Iris pigment epithelial cell (primary cell): ENCODE measurements around the gene XPNPEP3.
"Not testable (repeated sequence)": the region's sequence is repeated elsewhere in the genome, so short reads cannot be mapped to it uniquely, and the experiment has no call there.

Source experiments
- DNase-seq: peaks from one replicate; pipeline ENCODE4 v3.0.0-alpha.2; 2011; ENCODE audit warnings: low read depth

Gene XPNPEP3

DNA sequence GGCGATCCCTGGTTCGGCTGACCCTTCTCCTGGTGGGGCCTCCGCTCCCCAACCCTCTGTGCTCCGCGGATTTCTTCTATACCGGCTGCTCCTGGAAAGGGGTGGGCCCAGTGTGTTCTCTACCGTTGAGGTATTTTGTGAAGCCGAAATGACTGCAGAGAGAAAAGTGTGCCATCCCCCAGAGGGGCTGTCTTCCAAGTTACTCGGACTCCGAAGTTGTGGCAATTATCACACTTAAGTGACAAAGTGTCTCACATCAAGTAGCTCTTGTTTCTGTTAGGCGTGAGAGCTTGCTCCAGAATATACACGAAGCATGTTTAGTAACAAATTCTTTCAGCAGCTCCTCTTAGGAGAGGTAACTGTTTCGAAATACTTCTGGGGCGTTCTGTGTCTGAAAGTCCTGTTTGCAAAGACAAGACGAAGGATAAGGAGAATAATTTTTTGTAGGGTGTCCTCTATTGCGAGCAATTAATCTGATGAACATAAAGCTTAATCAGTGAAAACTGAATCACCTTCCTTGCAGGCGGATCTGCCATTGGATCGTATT is 434 bp downstream of the XPNPEP3 start:
- DNase-seq, result peak; percentile 44

DNA sequence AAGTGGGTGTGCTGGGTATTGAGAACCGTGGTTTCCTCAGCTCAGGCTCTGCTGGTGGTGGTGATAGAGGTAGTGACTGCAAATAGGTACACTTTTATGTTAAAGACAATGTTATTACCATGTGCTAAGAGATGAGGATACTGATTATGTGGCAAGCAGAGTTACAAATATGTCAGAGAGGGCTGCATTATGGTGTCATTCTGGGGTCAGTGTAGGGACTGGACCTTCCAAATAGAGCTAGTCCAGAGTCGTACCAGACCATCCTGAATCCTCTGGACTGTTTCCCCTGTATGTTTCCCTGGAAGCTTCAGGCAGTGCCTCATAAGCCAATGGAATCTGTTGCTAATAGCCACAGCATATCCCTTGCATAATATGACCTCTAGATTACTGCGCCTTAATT is 5.1 kb downstream of the XPNPEP3 start, which contains the start of gene DNAJB7:
Gene DNAJB7 (minus strand): TSS at position 101 of the 400 bp plus-strand sequence. CDS start 119 bp downstream, outside the sequence.
- no peak for DNase-seq

DNA sequence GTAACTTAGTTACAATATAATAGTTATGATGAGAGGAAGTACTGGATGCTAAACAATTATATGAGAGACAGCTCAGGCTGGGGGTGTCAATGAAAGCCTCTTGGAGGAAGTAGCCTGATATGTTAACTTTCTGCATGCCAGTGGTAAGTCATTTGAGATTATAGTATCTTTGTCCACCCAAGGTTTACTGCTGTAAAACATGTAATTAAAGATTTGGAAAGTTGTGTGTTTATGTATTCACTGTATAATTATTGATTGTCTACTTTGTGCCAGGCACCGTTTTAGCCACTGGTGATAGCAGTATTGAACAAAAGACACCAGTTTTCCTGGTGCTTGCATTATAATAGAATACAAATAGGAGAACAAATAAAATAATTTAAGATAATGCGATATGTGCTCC is 5.6 kb downstream of the XPNPEP3 start:
- DNase-seq, result no peak

DNA sequence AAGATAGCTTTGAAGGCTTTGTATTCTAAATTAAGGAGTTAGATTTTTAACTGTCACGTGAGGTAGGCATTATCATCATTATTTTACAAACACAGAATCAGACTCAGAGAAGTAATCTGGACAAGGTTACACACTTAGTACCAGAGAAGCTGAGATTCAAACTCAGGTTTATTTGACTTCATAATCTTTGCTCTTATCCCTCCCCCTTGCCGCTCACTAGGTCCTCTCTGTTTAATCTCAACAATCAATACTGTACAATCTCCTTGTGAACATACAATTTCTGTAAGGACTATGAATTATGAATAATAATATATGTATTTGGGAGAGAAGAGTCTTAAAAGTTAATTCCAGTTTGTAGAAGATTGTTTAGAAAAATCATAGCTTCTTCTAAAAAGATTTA is 10.2 kb downstream of the XPNPEP3 start:
- DNase-seq, result no peak

DNA sequence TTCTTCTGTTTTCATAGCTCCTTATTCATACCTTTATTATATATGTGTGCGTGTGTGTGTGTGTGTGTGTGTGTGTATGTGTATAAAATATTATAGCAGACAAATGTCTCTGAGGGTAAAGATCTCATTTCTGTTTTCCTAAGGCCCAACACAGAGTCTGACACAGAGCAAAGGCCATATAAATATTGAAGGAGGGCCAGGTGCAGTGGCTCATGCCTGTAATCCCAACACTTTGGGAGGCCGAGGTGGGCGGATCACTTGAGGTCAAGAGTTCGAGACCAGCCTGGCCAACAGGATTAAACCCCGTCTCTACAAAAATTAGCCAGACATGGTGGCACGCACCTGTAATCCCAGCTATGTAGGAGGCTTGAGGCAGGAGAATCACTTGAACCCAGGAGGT is 11.4 kb downstream of the XPNPEP3 start:
- not testable (repeated sequence) for DNase-seq

DNA sequence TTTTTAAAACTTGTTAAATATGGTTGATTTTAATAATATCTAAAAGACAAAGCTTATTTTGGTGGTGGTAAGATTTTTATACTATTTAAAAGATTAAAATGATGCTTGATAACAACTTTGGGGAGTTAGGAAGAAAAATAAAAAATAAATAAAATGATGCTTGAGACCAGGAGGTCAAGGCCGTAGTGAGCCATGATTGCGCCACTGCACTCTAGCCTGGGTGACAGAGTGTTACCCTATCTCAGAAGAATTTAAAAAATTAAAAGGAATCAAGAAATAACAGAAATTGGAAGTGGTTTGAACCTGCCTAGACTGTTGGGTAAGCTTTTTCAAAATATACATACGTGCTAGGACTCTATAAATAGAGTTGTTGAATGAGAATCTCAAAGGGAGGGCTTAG is 17.1 kb downstream of the XPNPEP3 start:
- DNase-seq, result no peak

DNA sequence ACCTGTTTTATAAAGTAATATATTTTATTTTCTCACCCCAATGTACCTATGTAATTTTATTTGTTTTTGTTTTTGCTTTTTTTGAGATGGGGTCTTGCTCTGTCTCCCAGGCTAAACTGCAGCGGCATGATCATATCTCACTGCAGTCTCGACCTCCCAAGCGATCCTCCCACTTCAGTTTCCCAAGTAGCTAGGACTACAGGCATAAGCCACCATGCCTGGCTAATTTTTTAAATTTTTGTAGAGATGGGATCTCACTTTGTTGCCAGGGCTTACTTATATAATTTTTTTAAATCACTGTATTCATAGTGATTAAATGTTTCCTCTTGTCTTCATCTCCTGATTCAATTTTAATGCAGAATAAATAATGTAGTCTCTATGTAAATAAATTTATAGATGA is 18.2 kb downstream of the XPNPEP3 start:
- DNase-seq, result no peak

DNA sequence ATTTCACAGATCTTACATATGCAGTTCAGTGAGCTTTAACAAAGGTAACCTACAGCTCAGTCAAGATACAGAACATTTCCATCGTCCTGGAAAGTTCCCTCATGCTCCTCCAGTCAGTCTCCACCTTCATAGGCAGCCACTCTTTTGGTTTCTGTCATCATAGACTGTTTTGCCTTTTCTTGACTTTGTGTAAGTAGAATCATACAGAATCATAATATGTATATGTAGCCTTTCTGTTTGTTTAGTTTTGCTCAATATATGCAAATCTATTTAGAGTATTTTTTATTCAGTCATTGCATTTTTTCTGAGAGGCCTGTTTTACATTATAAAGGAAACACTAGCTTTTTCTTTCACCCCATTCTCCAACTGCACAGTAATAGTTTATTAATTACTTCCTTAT is 20.0 kb downstream of the XPNPEP3 start:
- DNase-seq, result no peak

DNA sequence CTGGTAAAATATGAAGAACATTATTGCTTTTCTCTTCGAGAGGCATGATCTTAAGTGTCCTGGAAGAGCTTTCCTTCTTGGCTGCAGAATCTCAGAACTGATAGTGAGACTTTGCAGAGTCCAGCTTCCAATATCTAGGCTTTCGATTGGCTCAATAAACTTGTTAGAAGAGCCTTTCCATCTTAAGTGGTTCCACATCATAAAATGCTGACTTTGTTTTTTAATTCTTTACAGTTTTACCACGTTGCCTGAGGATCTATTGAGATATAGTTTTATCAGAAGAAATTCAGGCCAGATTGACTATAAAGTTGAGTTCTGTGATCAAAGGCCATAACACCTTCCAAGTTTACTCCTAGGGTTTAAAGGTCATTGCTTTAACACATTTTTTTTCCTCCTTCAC is 20.5 kb downstream of the XPNPEP3 start:
- no peak for DNase-seq

DNA sequence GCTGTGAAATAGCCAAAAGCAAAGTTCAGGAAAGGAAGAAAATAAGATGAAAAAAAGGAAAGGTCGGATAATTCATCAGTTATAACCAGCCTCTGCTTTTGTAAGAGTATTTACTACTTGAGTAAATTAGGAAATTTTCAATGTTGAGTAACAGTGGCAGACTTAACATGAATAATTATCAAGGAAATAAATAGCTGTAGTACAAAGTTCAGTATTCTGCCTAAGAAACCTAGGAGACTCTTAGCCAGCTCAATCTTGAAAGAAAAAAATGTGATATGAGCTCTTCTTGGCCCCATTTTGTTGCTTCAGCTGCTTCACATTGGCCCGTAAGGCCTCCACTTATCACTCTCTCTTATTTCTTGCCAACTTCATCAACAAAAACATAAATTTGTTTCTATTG is 22.0 kb downstream of the XPNPEP3 start:
- no peak for DNase-seq

DNA sequence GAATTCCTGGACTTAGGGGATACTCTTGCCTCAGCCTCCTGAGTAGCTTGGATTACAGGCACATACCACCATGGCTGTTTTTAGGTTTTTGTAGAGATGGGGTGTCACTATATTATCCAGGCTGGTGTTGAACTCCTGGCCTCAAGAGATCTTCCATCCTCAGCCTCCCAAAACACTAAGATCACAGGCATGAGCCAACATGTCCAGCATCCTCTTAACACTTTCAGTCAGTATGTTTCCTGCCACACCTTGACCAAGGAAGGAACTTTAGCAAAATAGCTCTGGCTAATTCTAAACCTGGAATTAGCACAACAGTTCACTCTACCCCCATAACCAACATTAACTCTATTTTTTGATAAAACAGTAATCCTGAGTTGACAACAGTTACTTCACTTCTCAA is 32.2 kb downstream of the XPNPEP3 start:
- no peak for DNase-seq

DNA sequence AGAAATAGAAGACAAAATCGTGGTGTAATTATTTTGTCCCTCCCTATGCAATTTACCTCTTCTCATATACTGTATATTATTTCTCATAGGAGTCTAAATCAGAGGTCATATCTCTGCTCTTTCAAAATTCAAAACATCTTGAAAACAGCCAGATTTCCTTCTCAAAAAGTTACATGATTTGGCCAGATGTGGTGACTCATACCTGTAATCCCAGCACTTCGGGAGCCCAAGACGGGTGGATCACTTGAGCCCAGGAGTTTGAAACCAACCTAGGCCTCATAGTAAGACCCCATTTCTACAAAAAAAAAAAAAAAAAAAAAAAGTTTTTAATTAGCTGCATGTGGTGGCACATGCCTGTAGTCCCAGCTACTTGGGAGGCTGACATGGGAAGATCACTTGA is 33.9 kb downstream of the XPNPEP3 start:
- peak; percentile 61 for DNase-seq

DNA sequence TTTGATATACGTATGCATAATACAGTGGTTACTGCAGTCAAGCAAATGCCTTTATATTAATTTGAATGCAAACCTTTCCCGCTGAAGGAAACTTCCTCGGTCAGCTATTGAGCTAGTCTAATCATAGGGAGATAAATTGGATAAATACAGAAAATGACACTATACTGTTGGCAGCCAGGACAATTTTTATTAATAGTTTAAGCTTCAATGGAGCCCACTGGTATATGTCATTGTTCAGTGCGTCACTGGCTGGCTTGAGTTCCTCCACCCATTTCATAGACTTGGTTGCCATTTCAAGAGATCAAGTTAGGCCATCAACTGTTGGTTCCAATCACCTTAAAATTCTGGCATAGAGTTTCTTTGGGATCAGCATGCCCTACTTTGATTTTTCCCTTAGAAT is 37.5 kb downstream of the XPNPEP3 start:
- no peak for DNase-seq

DNA sequence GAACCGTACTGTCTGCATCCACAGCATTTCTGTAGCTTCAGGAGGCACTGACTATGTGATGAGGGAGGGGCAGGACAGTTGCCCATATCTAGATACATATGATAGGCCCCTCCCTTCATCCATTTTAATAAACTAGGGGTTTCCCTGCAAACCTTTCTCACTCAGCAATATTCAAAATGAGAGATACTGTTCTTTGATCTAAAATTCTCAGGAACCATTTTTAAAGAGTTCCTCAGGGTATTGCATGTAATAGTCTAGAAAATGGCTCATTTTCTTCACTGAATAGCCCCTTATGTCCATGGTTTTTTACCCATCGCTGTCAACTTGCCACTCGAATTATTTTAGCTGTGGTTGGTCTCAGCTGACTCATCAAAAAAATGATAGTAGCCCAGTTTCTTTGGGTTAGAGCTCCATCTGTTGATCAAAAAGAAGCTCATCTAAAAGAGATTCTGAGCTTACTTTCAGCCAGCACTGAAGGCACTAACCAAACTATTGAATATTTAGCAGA is 42.0 kb downstream of the XPNPEP3 start:
- peak; percentile 62 for DNase-seq

DNA sequence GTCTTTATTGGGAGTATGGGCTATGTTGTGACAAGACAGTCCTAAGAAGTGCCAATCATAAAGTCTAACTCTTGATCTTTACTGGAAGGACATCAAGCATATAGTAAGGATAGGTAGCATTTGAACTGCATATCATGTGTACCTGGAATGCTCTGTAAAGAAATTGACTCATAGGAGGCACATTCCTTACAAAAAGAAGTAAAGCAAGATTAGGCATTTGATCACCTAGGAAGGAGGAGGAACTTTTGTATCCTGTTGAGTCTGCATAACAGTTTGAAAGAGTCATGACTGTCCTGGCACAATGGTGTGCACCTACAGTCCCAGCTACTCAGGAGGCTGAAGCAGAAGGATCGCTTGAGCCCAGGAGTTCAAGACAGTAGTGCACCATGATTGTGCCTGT is 47.2 kb downstream of the XPNPEP3 start:
- DNase-seq, result no peak

DNA sequence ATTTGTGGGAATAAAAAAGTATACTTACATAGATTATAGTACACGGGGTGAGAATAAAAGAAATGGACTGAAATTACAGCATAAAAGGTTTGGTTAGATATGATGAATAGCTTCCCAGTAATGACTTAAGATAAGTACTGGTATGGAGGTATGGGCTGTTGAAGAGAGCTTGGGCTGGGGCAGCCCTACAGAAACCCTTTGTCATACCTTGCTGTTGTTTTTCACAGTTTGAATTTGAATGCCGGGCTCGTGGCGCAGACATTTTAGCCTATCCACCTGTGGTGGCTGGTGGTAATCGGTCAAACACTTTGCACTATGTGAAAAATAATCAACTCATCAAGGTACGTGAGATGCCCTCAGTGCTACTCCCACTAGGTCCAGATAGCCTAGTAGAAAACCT is 51.9 kb downstream of the XPNPEP3 start:
- DNase-seq, result no peak

DNA sequence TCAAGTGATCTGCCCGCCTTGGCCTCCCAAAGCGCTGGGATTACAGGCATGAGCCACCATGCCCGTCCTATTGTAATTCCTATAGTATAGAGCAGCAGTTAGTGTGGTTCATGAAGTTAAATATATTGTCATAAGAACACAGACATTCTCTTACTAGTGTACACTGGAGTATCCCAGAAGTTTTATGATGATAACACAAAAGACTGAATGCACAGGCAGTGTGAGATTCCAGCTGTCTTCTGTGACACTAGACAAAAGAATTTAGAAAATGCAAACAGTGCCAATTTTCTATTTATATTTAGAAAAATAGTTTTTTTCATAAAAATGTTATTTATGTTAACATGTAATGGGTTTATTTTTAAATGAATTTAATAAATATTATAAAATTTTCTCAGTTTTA is 54.8 kb downstream of the XPNPEP3 start:
- peak; percentile 21 for DNase-seq

DNA sequence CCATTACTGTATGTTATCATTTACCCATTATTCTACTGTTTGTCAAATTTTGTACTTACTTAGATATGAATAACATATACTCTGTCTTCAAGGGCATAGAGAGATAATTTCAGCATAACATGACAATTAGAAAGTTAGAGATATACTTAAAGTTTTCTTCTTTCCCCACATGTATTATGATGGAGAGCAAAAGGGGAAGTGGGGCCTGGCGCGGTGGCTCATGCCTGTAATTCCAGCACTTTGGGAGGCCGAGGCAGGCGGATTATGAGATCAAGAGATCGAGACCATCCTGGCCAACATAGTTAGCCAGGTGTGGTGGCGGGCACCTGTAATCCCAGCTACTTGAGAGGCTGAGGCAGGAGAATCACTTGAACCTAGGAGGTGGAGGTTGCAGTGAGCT is 56.0 kb downstream of the XPNPEP3 start:
- not testable (repeated sequence) for DNase-seq

DNA sequence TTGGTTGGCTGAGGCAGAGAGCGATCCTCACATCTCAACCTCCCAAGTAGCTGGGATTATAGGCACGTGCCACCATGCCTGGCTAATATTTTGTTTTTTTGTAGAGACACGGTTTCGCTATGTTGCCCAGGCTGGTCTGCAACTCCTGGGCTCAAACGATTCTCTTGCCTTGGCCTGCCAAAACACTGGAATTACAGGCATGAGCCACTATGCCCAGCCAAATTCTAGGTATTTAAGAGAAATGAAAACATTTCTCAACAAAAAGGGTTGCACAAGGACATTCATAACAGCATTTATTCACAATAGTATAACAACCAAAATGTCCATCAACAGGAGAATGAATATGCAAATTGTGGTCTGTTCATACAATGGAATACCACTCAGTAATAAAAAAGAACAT is 62.5 kb downstream of the XPNPEP3 start:
- DNase-seq, result no peak

DNA sequence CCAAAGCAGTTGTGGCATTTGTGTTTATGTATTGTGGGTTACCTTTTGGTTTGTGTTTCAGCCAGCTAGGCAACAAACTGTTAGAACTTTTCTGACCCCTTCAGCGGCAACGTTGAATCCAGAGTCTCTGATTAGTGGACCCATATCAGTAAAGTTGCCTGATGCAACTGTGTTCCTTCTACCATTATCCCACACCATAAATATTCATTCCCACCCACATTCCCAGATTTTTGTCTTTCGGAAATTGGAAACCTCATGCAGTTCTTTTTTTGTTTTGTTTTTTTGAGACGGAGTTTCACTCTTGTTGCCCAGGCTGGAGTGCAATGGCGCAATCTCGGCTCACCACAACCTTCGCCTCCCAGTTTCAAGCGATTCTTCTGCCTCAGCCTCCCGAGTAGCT is 63.6 kb downstream of the XPNPEP3 start:
- DNase-seq, result no peak

DNA sequence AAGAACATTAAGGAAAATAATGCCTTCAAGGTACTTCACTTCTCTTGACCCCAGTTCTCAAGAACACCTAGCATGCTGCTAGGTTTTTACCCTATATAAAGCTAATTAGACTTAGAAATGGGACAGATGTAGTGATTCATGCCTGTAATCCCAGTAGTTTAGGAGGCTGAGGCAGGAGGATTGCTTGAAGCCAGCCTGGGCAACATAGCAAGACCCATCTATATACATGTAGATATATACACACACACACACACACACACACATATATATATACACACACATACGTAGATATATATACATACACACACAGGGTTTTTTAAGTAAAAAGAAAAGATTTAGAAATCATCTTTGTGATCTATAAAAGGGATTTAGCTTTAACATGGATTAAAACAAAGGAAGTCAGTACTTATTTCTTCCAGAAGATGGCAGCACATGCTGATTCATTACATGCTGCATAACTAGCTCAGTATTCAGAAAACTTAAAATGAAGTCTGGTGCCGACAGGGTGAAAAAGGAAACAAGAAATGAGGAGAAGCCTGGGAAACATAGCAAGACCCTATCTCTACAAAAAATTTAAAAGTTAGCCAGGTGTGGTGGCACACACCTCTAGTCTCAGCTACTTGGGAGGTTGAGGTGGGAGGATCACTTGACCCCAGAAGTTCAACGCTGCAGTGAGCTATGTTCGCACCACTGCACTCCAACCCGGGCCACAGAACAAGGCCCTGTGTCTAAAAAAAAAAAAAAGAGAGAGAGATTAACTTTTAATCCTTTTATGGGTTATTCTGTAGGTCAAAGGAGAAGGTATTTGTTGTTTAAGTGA is 65.7 kb downstream of the XPNPEP3 start:
- peak; percentile 70 for DNase-seq

DNA sequence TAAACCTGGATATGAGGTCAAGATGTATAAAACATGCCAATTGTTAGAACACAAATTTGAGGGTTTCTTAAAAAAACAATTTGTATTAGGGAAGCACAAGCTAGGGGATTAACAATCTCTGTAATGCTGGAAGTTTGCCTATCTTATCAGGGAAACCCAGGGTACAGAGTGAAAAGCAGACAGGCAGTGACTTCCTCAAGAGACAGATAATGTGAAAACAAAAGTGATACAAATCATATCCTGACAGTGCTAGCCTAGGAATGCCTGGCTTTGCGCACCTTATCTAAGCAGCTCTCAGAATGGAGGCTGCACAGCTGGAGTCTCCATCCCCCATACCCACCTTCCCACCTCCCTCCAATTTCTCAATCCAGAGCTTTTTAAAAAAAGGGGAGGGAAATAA is 71.7 kb downstream of the XPNPEP3 start:
- no peak for DNase-seq

DNA sequence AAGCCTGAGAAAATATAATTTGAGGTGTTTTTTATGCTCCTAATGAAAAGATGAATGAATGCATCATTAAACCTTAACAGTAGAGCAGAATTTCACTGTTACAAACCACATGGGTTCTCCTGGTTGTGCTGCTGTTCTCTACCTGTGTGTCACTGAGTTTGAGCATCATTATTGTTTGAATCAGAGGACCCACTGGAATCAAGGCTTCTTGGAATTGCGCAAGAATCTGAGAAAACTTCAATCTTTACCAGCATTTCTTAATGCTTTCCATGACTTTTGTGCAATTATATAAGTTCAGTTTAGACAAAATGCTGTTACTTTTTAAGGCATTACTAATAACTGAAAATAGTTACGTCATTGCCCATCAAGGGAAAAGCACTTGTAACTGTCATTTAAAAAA is 75.4 kb downstream of the XPNPEP3 start:
- DNase-seq, result peak; percentile 11

DNA sequence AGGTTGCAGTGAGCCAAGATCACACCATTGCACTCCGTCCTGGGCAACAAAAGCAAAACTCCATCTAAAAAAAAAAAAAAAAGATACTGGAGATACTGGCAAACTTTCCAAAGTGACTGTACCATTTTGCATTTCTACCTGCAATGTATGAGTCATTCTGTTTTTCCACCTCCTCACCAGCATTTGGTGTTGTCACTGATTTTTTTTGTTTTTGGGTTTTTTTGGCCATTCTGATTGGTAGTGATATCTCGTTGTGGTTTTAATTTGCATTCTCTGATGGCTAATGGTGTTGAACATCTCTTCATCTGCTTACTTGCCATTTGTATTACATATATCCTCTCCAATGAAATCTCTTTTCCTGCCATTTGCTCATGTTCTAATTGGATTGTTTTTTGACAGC is 82.3 kb downstream of the XPNPEP3 start:
- no peak for DNase-seq
